NCI-H1105 (cell line): Measurements from ENCODE around the gene GRM2.
"Not testable (repeated sequence)": the region's sequence is repeated elsewhere in the genome, so short reads cannot be mapped to it uniquely, and the experiment has no call there.

Experiments
- DNase-seq: peaks from one replicate; lab custom pipeline; 2025; lab: John Stamatoyannopoulos, UW

Gene GRM2

DNA sequence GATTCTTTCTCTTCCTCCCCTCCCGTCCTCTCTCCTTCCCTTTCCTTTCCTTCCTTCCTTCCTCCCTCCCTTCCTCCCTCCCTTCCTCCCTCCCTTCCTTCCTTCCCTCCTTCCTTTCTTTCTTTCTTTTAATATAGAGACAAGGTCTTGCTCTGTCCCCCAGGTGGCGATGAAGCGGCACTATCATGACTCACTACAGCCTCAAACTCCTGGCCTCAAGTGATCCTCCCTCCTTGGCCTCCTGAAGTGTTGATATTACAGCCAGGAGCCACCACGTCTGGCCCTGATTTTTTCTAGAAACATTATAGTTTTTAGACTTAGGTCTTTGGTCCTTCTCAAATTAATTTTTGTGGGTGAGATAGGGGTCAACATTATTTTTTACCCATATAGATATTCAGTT lies 15.5 kb downstream of the GRM2 start:
- no peak for DNase-seq

DNA sequence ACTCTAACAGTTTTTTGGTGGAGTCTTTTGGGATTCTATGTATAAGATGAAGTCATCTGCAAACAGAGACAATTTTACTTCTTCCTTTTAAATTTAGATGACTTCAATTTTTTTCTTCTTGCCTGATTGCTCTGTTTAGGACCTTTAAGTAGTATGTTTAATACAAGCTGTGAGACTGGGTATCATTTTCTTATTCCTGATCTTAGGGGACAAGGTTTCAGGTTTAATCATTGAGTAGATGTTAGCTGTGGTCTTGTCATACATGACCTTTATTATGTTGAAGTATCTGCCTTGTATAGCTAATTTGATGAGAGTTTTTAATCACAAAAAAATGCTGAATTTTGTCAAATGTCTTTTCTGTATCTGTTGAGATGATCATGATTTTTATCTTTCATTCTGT lies 20.6 kb downstream of the GRM2 start:
- DNase-seq = no peak

DNA sequence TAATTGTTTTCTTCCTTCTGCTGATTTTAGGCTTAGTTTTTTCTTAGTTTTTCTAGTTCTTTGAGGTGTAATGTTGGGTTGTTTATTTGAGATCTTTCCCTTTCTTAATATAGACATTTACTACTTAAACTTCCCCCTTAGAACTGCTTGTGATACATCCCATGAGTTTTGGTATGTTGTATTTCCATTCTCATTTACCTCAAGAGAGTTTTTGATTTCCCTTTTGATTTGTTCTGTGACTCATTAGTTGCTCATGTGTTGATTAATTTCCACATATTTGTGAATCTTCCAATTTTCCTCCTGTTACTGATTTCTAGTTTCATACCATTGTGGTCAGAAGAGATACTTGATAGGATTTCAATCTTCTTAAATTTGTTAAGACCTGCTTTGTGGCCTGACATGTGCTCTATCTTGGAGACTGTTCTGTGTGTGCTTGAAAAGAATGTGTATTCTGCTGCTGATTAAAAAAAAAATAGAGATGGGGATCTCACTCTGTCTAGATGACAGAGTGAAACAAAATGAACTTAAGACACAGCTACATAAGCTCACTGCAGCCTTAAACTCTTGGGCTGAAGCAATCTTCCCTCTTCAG lies 22.3 kb downstream of the GRM2 start:
- no peak for DNase-seq

DNA sequence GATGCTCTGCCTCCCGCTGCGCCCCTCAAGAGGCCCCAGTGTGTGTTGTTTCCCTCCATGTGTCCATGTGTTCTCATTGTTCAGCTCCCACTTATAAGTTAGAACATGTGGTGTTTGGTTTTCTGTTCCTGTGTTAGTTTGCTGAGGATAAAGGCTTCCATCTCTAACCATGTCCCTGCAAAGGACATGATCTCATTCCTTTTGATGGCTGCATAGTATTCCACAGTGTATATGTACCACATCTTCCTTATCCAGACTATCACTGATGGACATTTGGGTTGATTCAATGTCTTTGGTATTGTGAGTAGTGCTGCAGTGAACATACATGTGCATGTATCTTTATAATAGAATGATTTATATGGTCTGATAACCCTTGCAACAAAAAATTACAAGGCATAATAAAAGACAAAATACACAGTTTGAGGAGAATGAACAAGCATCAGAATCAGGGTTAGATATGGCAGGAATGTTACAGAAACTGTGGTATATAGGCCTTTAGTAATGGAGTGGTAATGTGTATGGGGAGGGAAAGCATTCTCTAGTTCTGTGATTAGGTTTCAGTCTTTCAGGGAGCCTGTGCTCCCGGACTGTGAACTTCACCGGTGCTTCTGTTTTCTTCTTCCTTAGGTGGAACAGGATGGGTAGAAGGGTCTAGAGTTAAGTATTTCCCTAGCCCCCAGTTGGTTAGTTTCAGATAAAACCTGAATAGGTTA lies 27.1 kb downstream of the GRM2 start:
- DNase-seq = no peak

DNA sequence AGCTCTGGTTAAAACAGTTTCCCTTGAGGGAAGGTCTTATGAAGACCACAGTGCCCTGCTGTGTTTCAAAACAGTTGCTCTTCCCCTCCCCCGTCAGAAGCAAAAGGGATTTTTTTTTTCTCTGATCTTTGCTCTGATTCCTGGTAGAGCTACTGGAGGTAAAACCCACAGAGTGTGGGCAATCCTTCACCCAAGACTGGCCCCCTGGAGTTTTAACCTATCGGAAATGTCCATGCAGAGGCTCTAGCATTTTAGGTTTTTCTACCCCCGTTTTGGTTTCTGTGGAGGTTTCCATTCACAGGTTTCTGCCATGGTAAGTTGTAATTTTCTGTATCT lies 27.7 kb downstream of the GRM2 start:
- no peak for DNase-seq

DNA sequence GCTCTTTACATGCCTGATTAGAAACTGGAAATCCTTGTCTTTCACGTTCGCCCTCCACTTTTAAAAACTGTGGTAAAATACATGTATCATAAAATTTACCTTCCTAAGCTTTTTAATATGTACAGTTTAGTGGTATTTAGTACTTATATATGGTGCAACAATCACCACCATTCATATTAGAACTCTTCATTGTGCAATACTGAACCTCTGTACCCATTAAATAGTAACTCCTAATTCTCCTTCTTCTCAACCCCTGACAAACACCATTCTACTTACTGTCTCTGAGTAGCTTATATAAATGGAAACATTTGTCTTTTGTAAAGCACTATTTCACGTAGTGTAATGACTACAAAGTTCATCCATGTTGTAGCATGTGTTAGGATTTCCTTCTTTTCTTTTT lies 28.2 kb downstream of the GRM2 start:
- no peak for DNase-seq

DNA sequence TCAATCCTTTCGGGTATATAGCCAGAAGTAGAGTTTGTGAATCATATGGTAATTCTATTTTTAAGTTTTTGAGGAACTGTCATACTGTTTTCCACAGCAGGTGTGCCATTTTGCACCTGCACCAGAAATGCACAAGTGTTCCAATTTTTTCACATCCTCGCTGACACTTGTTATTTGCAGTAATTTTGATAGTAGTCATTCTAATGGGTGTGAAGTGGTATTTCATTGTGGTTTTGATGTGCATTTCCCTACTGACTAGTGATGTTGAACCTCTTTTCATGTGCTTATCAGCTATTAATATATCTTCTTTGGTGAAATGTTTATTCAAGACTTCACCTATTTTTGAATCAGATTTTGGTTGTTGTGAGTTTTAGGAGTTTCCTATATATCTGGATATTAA lies 29.1 kb downstream of the GRM2 start:
- DNase-seq = no peak

DNA sequence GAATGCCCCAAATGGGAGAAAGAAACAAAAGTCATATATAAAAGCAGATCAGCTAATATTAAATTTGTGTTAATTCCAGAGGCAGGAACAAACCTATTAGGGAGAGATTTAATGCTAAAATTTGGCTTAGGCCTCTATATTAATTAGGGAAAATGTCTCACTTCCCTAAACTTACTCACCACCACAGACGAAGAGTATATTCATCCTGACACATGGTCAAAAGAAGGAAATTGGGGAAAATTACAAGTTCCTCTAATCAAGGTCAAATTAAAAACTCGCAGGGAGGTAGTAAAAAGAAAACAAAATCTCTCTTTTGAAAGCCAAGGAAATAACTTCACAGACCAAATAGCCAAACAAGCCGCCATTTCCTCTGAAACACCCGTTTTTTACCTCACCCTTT lies 32.2 kb downstream of the GRM2 start:
- no peak for DNase-seq

DNA sequence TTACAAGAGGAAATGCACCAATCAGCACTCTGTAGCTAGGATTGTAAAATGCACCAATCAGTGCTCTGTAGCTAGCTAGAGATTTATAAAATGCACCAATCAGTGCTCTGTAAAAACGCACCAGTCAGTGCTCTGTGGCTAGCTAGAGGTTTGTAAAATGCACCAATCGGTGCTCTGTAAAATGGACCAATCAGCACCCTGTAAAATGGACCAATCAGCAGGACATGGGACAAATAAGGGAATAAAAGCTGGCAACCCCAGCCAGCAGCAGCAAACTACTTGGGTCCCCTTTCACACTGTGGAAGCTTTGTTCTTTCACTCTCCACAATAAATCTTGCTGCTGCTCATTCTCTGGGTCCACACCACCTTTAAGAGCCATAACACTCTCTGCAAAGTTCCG lies 35.5 kb downstream of the GRM2 start:
- DNase-seq = not testable (repeated sequence)

DNA sequence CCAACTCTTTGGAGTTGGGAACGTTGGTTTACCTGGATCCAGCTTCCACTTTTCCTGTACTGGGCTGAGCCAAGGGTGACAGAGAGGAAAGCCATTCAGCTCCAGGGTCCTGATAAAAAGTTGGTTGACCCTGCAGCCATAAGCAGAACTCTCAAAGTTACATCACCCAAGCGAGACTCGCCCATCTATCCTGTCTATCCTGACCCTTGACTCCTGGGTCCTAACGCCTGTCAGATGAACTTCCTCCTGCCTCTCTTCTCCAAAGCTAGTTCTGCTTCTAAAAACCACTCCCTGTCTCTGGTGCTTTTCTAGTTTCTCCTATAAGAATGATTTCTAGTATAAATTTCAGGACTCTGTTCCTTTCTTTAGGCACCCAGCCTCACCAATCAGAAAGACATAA lies 36.1 kb downstream of the GRM2 start:
- not testable (repeated sequence) for DNase-seq

DNA sequence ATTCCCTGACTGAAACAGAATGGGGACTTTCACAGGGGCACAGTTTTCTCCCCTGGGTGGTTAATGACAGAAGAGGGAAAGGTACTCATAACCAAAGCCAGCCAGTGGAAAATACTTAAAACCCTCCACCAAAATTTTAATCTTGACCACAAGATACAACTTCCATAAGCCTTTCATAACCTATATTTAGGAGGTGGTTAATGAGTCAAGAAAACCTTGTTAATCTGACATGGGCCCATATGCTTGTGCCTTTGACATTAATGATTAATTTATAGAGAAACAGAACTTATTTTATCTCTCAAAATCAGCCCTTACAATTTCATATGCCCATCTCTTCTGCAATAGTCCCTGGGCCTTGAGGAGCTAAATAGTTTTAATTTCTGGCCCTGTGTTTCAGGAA lies 41.0 kb downstream of the GRM2 start:
- DNase-seq = no peak

DNA sequence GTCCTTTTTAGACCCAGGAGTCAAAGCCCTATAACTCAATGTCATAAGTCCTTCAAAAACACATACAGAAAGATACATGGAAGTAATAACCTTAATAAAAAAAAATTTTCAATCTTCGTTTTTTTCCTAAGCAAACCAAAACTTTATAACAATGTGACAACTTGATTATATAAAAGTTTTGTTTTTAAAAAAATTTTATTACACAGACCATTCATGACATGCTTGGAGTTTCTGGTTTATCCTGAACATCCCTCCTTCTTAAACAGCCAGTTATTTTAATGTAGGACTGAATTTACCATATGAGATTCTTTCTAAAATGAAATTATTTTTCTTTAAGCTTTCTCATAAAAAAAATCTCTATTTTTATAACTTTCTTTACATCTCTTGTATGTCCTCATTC lies 41.5 kb downstream of the GRM2 start:
- no peak for DNase-seq

DNA sequence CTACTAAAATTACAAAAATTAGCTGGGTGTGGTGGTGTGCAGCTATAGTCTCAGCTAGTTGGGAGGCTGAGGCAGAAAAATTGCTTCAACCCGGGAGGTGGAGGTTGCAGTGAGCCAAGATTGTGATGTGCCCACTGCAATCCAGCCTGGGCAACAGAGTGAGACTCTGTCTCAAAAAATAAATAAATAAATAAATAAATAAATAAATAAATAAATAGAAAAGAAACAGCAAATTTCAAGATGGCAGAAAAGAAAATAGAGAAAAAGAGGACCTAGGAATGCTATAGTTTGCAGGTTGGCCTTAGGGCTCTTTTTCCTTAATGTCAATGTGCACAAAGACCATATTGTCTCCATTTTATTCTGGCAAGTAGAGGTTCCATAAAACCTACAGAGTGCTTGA lies 44.0 kb downstream of the GRM2 start:
- DNase-seq = no peak

DNA sequence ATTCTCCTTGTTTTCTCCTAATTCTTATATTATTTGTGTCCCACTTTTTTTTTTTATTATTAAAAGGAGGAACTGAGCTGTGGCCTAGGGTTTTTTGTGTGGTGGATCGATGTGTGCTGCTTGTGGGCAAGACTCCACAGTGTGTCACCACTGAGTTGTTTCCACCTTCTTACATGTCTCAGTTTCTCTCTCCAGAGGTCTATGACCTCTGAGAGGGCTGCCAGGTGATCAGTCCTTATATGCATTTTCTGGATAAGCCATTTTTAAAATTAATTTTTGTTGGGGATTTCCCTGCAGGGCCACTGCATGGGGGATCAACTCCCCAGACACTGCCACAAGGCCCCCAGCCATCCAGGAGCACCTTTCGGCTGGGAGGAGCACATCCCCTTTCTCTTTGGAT lies 44.4 kb downstream of the GRM2 start:
- no peak for DNase-seq

DNA sequence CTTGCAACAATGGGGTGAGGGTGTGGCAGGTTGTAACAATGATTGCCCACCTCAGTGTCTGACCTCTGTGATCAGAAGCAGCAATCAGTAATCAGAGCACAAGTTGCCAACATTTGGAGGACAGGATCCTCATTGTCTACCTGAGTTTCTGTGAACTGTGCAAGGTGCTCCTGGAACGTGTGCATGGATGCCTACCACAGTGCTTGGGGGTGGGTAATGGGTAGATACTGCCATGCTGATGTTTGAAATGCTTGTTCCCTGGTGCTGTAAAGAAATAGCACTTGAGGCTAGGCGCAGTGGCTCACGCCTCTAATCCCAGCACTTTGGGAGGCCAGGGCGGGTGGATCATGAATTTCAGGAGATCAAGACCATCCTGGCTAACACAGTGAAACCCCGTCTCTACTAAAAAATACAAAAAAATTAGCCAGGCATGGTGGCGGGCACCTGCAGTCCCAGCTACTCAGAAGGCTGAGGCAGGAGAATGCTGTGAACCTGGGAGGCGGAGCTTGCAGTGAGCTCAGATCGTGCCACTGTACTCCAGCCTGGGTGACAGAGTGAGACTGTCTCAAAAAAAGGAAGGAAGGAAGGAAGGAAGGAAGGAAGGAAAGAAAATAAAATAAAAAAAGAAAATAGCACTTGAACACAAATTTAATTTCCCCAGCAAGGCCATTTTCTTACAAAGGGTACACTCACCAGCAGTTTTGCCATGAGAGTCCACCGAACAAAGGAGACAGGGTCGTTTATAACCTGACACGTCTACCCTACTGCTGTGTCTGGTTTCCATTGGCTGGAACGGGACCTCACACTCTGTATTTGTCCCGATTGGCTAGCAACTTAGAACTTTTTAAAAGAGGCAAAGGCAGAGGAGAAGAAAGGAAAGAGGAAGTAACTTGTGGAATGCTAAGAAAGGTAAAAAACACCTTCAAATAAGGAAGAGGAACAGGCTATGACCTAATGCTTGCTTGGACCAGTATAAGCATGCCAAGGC lies 47.2 kb downstream of the GRM2 start:
- not testable (repeated sequence) for DNase-seq

DNA sequence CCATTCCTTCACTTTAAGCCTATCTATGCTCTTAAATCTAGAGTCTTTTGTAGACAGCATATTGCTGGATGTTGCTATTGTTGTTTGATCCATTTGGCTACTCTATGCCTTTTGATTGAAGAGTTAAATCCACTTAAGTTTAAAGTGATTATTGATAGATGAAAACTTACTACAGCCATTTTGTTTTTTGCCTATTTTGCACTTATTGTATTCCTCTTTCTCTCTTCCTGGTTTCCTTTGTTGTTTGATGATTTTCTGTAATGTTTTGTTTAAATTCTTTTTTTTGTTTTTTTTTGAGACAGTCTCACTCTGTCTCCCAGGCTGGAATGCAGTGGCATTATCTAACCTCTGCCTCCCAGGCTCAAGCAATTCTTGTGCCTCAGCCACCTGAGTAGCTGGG lies 52.3 kb downstream of the GRM2 start:
- no peak for DNase-seq
